Neuronal stem cell (in vitro differentiated cells): ENCODE measurements around the gene VAMP2.

ENCODE experiments used
- DNase-seq: peaks from one replicate; pipeline ENCODE4 v3.0.0-alpha.2; 2013; ENCODE audit warnings: low spot score
- H2AFZ ChIP-seq: one replicate; pipeline ENCODE4 v1.6.1; 2013; ENCODE audit warnings: mild to moderate bottlenecking, low read length, inconsistent platforms
- H2AK5ac ChIP-seq: 2 replicates; pipeline ENCODE4 v1.6.1; 2013; ENCODE audit warnings: low read depth, mild to moderate bottlenecking, inconsistent platforms, low read length, moderate library complexity, mixed read lengths
- H2BK120ac ChIP-seq: 2 replicates; pipeline ENCODE4 v1.6.1; 2013; ENCODE audit warnings: low read depth, mild to moderate bottlenecking, inconsistent platforms, low read length, moderate library complexity, mixed read lengths
- H2BK12ac ChIP-seq: one replicate; pipeline ENCODE4 v1.6.1; 2013; ENCODE audit warnings: low read length, inconsistent platforms
- H2BK15ac ChIP-seq: 2 replicates; pipeline ENCODE4 v1.6.1; 2013; ENCODE audit warnings: mild to moderate bottlenecking, low read length, inconsistent platforms, mixed read lengths
- H2BK5ac ChIP-seq: one replicate; pipeline ENCODE4 v1.6.1; 2013; ENCODE audit warnings: inconsistent platforms, mild to moderate bottlenecking, low read length, moderate library complexity
- H3K14ac ChIP-seq: one replicate; pipeline ENCODE4 v1.6.1; 2013; ENCODE audit warnings: low read length, inconsistent platforms
- H3K18ac ChIP-seq: 2 replicates; pipeline ENCODE4 v1.6.1; 2013; ENCODE audit warnings: low read length, inconsistent platforms
- H3K23ac ChIP-seq: 2 replicates; pipeline ENCODE4 v1.6.1; 2013; ENCODE audit warnings: low read depth, mild to moderate bottlenecking, mixed read lengths, low read length, inconsistent platforms; ENCODE audit not compliant: poor library complexity
- H3K27ac ChIP-seq: replicated peaks from 3 replicates; pipeline ENCODE4 v1.5.1; 2013; ENCODE audit warnings: low read length, inconsistent platforms
- H3K27me3 ChIP-seq, 3 experiments: 2 replicates each; pipeline ENCODE4 v1.6.1; 2013; ENCODE audit warnings: low read length in 3 of 3, mild to moderate bottlenecking in 2 of 3, inconsistent platforms in 1 of 3, low read depth in 1 of 3, mixed read lengths in 1 of 3, moderate library complexity in 1 of 3; ENCODE audit not compliant: control insufficient read depth in 3 of 3, insufficient read depth in 3 of 3
- H3K36me3 ChIP-seq, 2 donors: replicated peaks in 1 of 2; 2 replicates each; pipeline ENCODE4 v1.6.1; 2013; ENCODE audit warnings: low read length in 2 of 2; ENCODE audit not compliant: control insufficient read depth in 2 of 2, insufficient read depth in 2 of 2
- H3K4ac ChIP-seq: 2 replicates; pipeline ENCODE4 v1.6.1; 2013; ENCODE audit warnings: inconsistent platforms, mild to moderate bottlenecking, low read length, moderate library complexity
- H3K4me1 ChIP-seq, 2 donors: 1 replicate in 1 of 2; 2 replicates in 1 of 2; pipeline ENCODE4 v1.6.1; 2013; ENCODE audit warnings: low read length in 2 of 2, low read depth in 1 of 2; ENCODE audit not compliant: control insufficient read depth in 2 of 2, insufficient read depth in 1 of 2
- H3K4me2 ChIP-seq: one replicate; pipeline ENCODE4 v1.6.1; 2013; ENCODE audit warnings: mild to moderate bottlenecking, low read length, inconsistent platforms; ENCODE audit not compliant: insufficient read depth, poor library complexity, severe bottlenecking
- H3K4me3 ChIP-seq, 2 donors: 2 replicates each; pipeline ENCODE4 v1.5.1; 2013; ENCODE audit warnings: low read length in 2 of 2, mild to moderate bottlenecking in 2 of 2, inconsistent platforms in 1 of 2, moderate library complexity in 1 of 2
- H3K79me1 ChIP-seq: one replicate; pipeline ENCODE4 v1.6.1; 2013; ENCODE audit warnings: low read depth, mild to moderate bottlenecking, inconsistent platforms, low read length, moderate library complexity
- H3K9ac ChIP-seq: one replicate; pipeline ENCODE4 v1.6.1; 2013; ENCODE audit warnings: mild to moderate bottlenecking, low read depth, low read length, inconsistent platforms; ENCODE audit not compliant: poor library complexity
- H3K9me3 ChIP-seq, 2 donors: replicated peaks in 1 of 2; 2 replicates each; pipeline versions ENCODE3 to v1.6.1; 2013; ENCODE audit warnings: low read length in 2 of 2, mild to moderate bottlenecking in 2 of 2, inconsistent platforms in 1 of 2, low read depth in 1 of 2, mixed read lengths in 1 of 2, moderate library complexity in 1 of 2; ENCODE audit not compliant: control insufficient read depth in 2 of 2, insufficient read depth in 1 of 2
- H4K8ac ChIP-seq: one replicate; pipeline ENCODE4 v1.6.1; 2013; ENCODE audit warnings: low read depth, mild to moderate bottlenecking, inconsistent platforms, low read length, moderate library complexity
- H4K91ac ChIP-seq: one replicate; pipeline ENCODE4 v1.6.1; 2013; ENCODE audit warnings: low read length, low read depth, mild to moderate bottlenecking, inconsistent platforms; ENCODE audit not compliant: poor library complexity
- WGBS, 2 donors: extraction: QIAGEN DNeasy Blood & Tissue Kit; methylation state at CpG; one replicate each; pipeline ENCODE4 v1.1.7; 2013; ENCODE audit warnings: missing lambda C conversion rate in 2 of 2, mixed read lengths in 1 of 2; ENCODE audit not compliant: insufficient read length in 2 of 2, insufficient replicate concordance in 1 of 2; ENCODE audit errors: extremely low coverage in 2 of 2; 5-methylcytosine and 5-hydroxymethylcytosine counted together

Gene VAMP2

GRCh38 chr17:8167526-8167925, 4.8 kb upstream of the VAMP2 start:
- Histone ChIP-seq H3K27ac (no peak overlapping the region), H3K27me3 (no peaks in the 10 kb centered on the region), H3K18ac (no peak overlapping the region), H2AFZ (no peak overlapping the region), H3K9me3 (no peaks in the 10 kb centered on the region), H2BK12ac (no peak overlapping the region), H4K91ac (no peak overlapping the region), H3K14ac (no peak overlapping the region), H3K36me3 (no peaks in the 10 kb centered on the region), H3K79me1 (no peaks in the 10 kb centered on the region), H3K23ac (no peak overlapping the region), H3K4me2 (no peak overlapping the region), H3K4me1 (peaks cover 15 to 17% of the 10 kb centered on the region in 2 donors), H2BK120ac (no peak overlapping the region), H2AK5ac (no peak overlapping the region), H2BK15ac (no peak overlapping the region), H3K4me3 (no peak overlapping the region), H3K4ac (no peak overlapping the region), H2BK5ac (no peak overlapping the region), H4K8ac (no peak overlapping the region), H3K9ac (no peak overlapping the region)
- WGBS, 2 donors = no CpG with 5 or more reads among the region's 3 CpGs
- no peak for DNase-seq

GRCh38 chr17:8166731-8167130, 4.0 kb upstream of the VAMP2 start:
- Histone ChIP-seq H3K79me1 (peaks cover 7% of the 10 kb centered on the region), H3K4ac (no peak overlapping the region), H2BK15ac (no peak overlapping the region), H3K27me3 (no peaks in the 10 kb centered on the region), H3K9ac (no peak overlapping the region), H2BK5ac (no peak overlapping the region), H2AK5ac (peak overlapping the region; percentile 83), H3K4me3 (no peak overlapping the region), H3K14ac (peak overlapping the region; percentile 67), H2AFZ (no peak overlapping the region), H3K9me3 (no peaks in the 10 kb centered on the region), H3K23ac (no peak overlapping the region), H3K27ac (no peak overlapping the region), H4K8ac (no peak overlapping the region), H3K4me1 (peaks cover 18 to 19% of the 10 kb centered on the region in 2 donors), H3K36me3 (peaks cover under 1 to 5% of the 10 kb centered on the region in 2 donors), H4K91ac (no peak overlapping the region), H3K18ac (peak overlapping the region; percentile 19), H2BK12ac (no peak overlapping the region), H3K4me2 (no peak overlapping the region), H2BK120ac (no peak overlapping the region)
- no peak for DNase-seq
- no CpG with 5 or more reads among the region's 6 CpGs for WGBS, 2 donors

- Histone ChIP-seq H3K9me3 (no peaks in the 10 kb centered on the region), H3K27ac (no peak overlapping the region)
- no CpG with 5 or more reads among the region's 6 CpGs for WGBS, 2 donors
Measured at GRCh38 chr17:8164815-8165131, 2.0 kb upstream of the VAMP2 start.

DNA sequence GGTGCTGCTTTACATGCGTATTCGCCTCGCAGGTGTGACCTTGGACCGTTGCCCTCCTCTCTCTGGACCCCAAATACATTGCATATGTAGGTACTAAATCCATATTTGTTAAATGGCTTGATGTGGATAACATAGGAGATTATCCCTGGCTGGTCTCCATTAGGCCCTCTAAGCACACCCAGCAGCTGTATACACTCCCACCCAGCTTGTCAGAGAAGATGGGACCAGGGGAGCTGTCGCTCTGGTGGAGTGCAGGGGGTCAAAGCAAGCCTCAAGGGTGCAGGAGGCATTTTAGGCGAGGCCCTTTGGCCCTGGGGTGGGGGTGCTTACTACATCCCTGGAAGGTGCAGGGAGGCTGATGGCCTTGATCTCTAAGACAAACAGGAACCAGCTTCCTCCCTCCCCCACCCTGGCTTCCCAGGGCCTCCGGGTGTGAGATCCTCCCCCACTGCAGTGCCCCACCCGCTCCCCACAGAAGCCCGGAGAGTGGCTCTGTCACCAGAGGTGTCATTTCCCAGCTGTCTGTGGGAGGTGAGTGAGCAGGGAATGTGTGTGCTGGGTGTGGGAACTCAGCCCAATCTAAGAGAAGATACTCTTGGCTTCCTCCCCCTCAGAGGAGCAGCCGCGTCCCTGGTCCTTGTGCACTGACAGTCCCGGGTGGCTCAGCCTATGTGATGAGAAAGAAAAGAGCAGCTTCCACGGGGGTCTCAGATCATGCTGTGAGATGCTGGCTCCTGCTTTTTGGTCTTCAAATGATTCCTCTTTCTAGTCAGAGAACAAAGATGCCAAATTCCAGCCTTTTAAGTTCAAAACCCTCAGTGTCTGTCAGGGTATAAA, 1.4 kb upstream of the VAMP2 start:
- H3K23ac ChIP-seq = no peak overlapping the region
- H3K4me2 ChIP-seq = no peak overlapping the region
- H4K91ac ChIP-seq = no peak overlapping the region
- no peak overlapping the region for H3K18ac ChIP-seq
- peak overlapping the region in 1 of 2 donors; percentile 97 for H3K4me3 ChIP-seq
- H3K4ac ChIP-seq = no peak overlapping the region
- DNase-seq = no peak
- peaks cover 22 to 30% of the 10 kb centered on the region in 2 donors for H3K4me1 ChIP-seq
- no peak overlapping the region for H2AK5ac ChIP-seq
- H2AFZ ChIP-seq = peak overlapping the region; percentile 79
- no peak overlapping the region for H4K8ac ChIP-seq
- no peak overlapping the region for H2BK12ac ChIP-seq
- peaks cover 18 to 30% of the 10 kb centered on the region in 2 donors for H3K36me3 ChIP-seq
- H3K27ac ChIP-seq = peak overlapping the region; percentile 97
- H3K9ac ChIP-seq = no peak overlapping the region
- WGBS, 2 donors = no CpG with 5 or more reads among the region's 13 CpGs
- peaks cover 13% of the 10 kb centered on the region for H3K79me1 ChIP-seq
- H3K14ac ChIP-seq = no peak overlapping the region
- no peaks in the 10 kb centered on the region for H3K27me3 ChIP-seq
- no peaks in the 10 kb centered on the region for H3K9me3 ChIP-seq
- no peak overlapping the region for H2BK120ac ChIP-seq
- no peak overlapping the region for H2BK15ac ChIP-seq
- no peak overlapping the region for H2BK5ac ChIP-seq

More at GRCh38 chr17:8164815-8165131, 2.0 kb upstream of the VAMP2 start:
- Histone ChIP-seq H3K4me1 (peaks cover 22 to 30% of the 10 kb centered on the region in 2 donors), H3K36me3 (peaks cover 14 to 25% of the 10 kb centered on the region in 2 donors), H3K4me3 (peak overlapping the region in 1 of 2 donors; percentile 97), H3K27me3 (no peaks in the 10 kb centered on the region), H2BK12ac (no peak overlapping the region), H2BK5ac (no peak overlapping the region), H3K14ac (no peak overlapping the region), H2AK5ac (no peak overlapping the region), H3K79me1 (peaks cover 11% of the 10 kb centered on the region), H3K18ac (no peak overlapping the region), H3K23ac (no peak overlapping the region), H3K4me2 (no peak overlapping the region), H4K8ac (no peak overlapping the region), H2AFZ (peak overlapping the region; percentile 79), H4K91ac (no peak overlapping the region), H3K9ac (no peak overlapping the region), H3K4ac (no peak overlapping the region), H2BK15ac (no peak overlapping the region), H2BK120ac (no peak overlapping the region)
- DNase-seq = no peak
